ENCODE measurements around the gene GP1BB. TPM values are rescaled to one million over a fixed set of nuclear protein-coding genes. Genes with fewer than 3 reads are reported as not detected.
A peak's percentile ranks its signal among the peaks of the same experiment; 100 is the strongest.

Gene GP1BB
- total and polyA plus RNA-seq, 2 of the 4 experiments (the other 2 are of a cell fraction) = 0.18 to 1.5 TPM

DNA sequence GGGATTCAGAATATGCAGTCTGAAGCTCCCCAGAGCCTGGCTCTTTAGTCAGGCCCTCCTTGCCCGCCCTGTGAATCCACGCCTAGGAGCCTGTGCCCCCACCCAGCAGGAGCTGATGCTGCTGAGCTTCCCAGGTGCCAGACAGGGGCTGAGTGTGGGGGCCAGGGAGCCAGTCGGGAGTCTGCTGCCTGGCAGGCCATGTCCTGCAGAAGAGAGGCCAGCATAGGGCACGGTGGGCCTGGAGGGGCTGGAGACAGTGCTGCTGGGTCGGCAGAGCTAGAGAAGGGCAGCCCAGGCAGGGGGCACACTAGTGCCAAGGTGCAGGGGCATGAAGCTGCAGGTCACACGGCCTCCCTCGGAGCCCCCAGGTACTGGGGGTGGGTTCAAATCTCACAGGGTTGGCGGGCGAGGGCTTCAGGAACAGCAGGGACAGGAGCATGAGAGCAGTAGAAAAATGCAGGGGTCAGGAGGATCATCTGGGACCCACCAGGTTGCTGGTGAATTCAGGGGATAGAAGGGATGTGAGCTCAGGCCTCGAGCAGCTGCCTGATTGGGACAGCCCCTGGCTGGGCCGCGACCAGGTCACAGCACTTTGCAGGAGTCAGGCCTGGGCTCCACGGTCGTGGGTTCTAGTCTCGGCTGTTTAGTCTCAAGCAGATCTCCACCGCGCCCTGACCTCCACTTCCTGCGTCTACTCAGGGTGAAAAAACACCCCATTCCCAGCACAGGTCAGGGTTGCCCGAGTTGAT is 13.1 kb upstream of the GP1BB start:
- Histone ChIP-seq H3K9me3 (ENCODE audit: control insufficient read depth, insufficient read depth, low read length) (no peaks in the 10 kb centered on the region), H2BK120ac (ENCODE audit: low read depth, low read length) (no peak overlapping the region), H4K20me1 (ENCODE audit: insufficient read depth, low read length) (no peaks in the 10 kb centered on the region), H2BK15ac (ENCODE audit: low read depth, low read length) (no peak overlapping the region), H3K27me3 (ENCODE audit: control insufficient read depth, insufficient read depth, low read length) (peaks cover 45% of the 10 kb centered on the region), H3K23ac (ENCODE audit: low read depth, low read length) (no peak overlapping the region), H3K4ac (ENCODE audit: low read depth, low read length) (no peak overlapping the region), H3K56ac (ENCODE audit: extremely low read depth, insufficient read depth, low read length) (no peak overlapping the region), H3K27ac (ENCODE audit: insufficient read depth, low read length) (no peak overlapping the region), H3K18ac (ENCODE audit: low read depth, low read length) (no peak overlapping the region), H3K9ac (ENCODE audit: low read depth, low read length) (no peak overlapping the region), H3K4me2 (ENCODE audit: low read depth, low read length) (no peak overlapping the region), H3K4me1 (ENCODE audit: control insufficient read depth, insufficient read depth, low read length) (peaks cover 8% of the 10 kb centered on the region), H4K8ac (ENCODE audit: low read depth in 2 of 2, low read length in 2 of 2) (no peak overlapping the region), H3K79me1 (ENCODE audit: low read depth in 1 of 2, low read length in 2 of 2) (no peaks in the 10 kb centered on the region), H2BK20ac (ENCODE audit: low read depth, low read length) (no peak overlapping the region), H4K91ac (ENCODE audit: insufficient read depth, low read depth, low read length) (no peak overlapping the region), H2AK5ac (ENCODE audit: low read depth, low read length) (no peak overlapping the region), H3K36me3 (ENCODE audit: control insufficient read depth, insufficient read depth, low read length) (no peaks in the 10 kb centered on the region), H3K14ac (replicated peaks; ENCODE audit: low read depth, low read length) (no peak overlapping the region), H3K4me3 (ENCODE audit: insufficient read depth, low read depth, low read length) (no peak overlapping the region), H2AK9ac (replicated peaks; ENCODE audit: low read depth, low read length, poor library complexity) (peak overlapping the region; percentile 15), H4K5ac (ENCODE audit: low read depth, low read length) (no peak overlapping the region), H3K9me1 (ENCODE audit: insufficient read depth, low read length) (no peaks in the 10 kb centered on the region), H2BK5ac (ENCODE audit: low read depth, low read length, poor library complexity, severe bottlenecking) (no peak overlapping the region), H2AFZ (replicated peaks; ENCODE audit: low read length, poor library complexity) (no peak overlapping the region)
- TF ChIP-seq NFE2L2 (IDR thresholded peaks at IDR 0.05; ENCODE audit: low read depth, low read length) = no peak
- no peak for TF ChIP-seq CHD1 (IDR thresholded peaks at IDR 0.05; ENCODE audit: low read depth, low read length)
- TF ChIP-seq MAFK (IDR thresholded peaks at IDR 0.05; ENCODE audit: low read depth, low read length) = no peak
- TF ChIP-seq, protein P1, sequence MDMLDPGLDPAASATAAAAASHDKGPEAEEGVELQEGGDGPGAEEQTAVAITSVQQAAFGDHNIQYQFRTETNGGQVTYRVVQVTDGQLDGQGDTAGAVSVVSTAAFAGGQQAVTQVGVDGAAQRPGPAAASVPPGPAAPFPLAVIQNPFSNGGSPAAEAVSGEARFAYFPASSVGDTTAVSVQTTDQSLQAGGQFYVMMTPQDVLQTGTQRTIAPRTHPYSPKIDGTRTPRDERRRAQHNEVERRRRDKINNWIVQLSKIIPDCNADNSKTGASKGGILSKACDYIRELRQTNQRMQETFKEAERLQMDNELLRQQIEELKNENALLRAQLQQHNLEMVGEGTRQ (IDR thresholded peaks at IDR 0.05; ENCODE audit: low read depth, low read length) = no peak
- TF ChIP-seq RCOR1 (IDR thresholded peaks at IDR 0.05; ENCODE audit: insufficient replicate concordance, low read length) = no peak
- no peak for TF ChIP-seq RFX5 (IDR thresholded peaks at IDR 0.05; ENCODE audit: low read depth, low read length)
- no peak for TF ChIP-seq CEBPB (IDR thresholded peaks at IDR 0.05; ENCODE audit: low read depth, low read length)
- no peak for TF ChIP-seq MAZ (IDR thresholded peaks at IDR 0.05; ENCODE audit: borderline replicate concordance, low read depth, low read length)
- TF ChIP-seq SMC3 (IDR thresholded peaks at IDR 0.05; ENCODE audit: low read depth, low read length) = no peak
- TF ChIP-seq BHLHE40 (IDR thresholded peaks at IDR 0.05; ENCODE audit: low read depth, low read length) = no peak
- TF ChIP-seq POLR2A (IDR thresholded peaks at IDR 0.05; ENCODE audit: low read depth, low read length) = no peak
- TF ChIP-seq, protein P2, sequence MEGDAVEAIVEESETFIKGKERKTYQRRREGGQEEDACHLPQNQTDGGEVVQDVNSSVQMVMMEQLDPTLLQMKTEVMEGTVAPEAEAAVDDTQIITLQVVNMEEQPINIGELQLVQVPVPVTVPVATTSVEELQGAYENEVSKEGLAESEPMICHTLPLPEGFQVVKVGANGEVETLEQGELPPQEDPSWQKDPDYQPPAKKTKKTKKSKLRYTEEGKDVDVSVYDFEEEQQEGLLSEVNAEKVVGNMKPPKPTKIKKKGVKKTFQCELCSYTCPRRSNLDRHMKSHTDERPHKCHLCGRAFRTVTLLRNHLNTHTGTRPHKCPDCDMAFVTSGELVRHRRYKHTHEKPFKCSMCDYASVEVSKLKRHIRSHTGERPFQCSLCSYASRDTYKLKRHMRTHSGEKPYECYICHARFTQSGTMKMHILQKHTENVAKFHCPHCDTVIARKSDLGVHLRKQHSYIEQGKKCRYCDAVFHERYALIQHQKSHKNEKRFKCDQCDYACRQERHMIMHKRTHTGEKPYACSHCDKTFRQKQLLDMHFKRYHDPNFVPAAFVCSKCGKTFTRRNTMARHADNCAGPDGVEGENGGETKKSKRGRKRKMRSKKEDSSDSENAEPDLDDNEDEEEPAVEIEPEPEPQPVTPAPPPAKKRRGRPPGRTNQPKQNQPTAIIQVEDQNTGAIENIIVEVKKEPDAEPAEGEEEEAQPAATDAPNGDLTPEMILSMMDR (conservative IDR thresholded peaks at IDR 0.05; ENCODE audit: low read depth, low read length) = no peak
- no peak for TF ChIP-seq MXI1 (IDR thresholded peaks at IDR 0.05; ENCODE audit: borderline replicate concordance, low read depth, low read length)
- TF ChIP-seq RAD21 (IDR thresholded peaks at IDR 0.05; ENCODE audit: low read length) = no peak
- CTCF ChIA-PET = no interaction called here
- ATAC-seq (ENCODE audit: low read depth) (no peak), DNase-seq (no peak)
- no TSS peak for BruUV-seq (replicated peaks)
- dilution Hi-C loops (cut with HindIII; ENCODE audit: low sequenced_read_pairs, unreplicated experiment) = no loop called here
- in situ Hi-C loops (cut with MboI; ENCODE audit: low sequenced_read_pairs) = no loop called here
- POLR2A ChIA-PET (ENCODE audit: unreplicated experiment) = no interaction called here
- intact Hi-C loops (cut with micrococcal nuclease) = no loop called here
- WGBS, 2 experiments (ENCODE audit: extremely low coverage in 2 of 2, insufficient read length in 1 of 2) = 67% methylated on average over 10 of the region's 19 CpGs; no CpG with 5 or more reads in 1 of the 2 experiments

Measured in IMR-90 (cell line).